ENCODE data around the gene ZNF780A.

Gene ZNF780A

DNA sequence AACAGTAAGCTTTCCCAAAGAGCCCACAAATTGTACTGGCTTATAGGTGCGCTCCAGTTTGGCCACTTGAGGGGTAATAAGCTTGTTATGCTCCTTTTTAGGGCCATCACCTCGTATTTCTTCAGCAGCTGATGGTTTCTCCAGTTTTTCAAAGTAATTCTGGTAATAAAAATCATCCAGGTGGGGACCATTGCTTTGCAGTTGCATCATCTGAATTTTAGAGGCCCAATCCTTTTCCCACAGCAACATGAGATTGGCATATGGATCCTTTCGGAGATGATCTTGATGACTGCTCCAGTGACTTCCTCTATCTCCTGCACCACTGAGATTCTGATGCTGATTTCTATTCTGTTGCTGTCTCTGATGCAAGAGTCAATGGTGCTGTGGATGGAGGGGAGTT lies 66.8 kb downstream of the ZNF780A start:
- TF ChIP-seq ZFP30 (CRISPR knock-in tag; IDR thresholded peaks at IDR 0.05): no peak
- no peak for ATAC-seq

Data from SK-N-SH treated with all-trans-retinoic acid at 6 μM for 48 hours (cell line).